CD4-positive, alpha-beta T cell treated with Interleukin-15 for 1 hour (primary cell): ENCODE data around the gene TAOK3.
"Not testable (repeated sequence)": the region's sequence is repeated elsewhere in the genome, so short reads cannot be mapped to it uniquely, and the experiment has no call there.

Experiments
- DNase-seq: peaks from one replicate; pipeline ENCODE4 v3.0.0-alpha.2; 2020

TAOK3 gene

GRCh38 chr12:118372541-118373495, at the start of gene TAOK3:
Gene TAOK3 (minus strand): TSS chr12:118372907. CDS start chr12:118255567, 117,340 bp downstream.
- peak; percentile 99 for DNase-seq

- DNase-seq = no peak
These were observed 48.0 kb upstream of the TAOK3 start for GRCh38 chr12:118420673-118421072.

DNA sequence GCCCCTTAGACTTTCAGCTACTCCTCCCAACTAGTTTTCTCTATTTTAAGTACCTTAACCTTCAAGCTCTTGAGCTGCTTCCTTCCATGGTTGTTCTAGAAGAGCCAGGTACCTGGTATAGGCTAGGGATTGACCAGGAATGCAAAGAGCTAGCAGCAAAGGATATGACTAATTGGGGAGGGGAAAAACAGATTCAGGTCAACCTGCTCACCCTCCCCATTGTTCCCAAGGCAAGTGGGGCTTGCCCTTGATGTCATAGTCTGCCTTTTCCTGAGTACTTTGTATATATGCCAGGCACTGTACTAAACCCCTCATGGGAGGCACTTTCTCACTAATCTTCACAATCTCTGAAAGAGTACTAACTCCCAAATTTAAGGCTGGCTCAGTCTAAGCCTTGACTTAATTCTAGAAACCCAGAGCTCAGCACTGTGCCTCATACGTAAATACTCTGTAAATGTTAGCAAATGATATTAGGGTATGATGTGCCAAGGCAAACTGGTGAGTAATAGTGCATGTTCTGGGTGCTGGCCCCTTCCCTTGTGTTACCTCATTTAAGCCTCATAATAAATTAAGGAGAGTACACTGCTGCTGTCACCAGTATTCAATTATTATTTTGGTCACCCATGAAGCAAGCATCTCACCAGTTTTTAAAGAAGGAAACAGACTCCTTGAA, 45.8 kb upstream of the TAOK3 start:
- DNase-seq = no peak

GRCh38 chr12:118417942-118418341, 45.2 kb upstream of the TAOK3 start:
- DNase-seq = no peak

DNA sequence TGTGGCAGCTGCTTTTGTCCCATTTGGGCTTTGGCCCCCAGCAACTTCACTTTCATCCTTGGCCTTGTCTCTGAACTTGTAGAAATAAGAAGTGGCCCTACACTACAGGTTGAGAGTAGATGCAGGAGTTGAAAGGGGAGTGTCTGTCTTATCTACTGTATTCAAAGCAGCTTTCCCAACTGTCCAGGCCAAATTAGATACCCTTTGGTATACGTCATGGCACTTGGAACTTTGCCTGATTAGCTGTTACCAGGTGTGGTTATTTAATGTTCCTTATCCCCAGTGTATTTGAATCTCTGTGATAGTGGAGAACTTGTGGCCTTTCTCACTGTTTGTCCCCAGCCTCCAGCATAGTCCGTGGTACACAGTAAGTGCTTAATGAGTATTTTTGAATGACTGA, 37.1 kb upstream of the TAOK3 start:
- no peak for DNase-seq

DNA sequence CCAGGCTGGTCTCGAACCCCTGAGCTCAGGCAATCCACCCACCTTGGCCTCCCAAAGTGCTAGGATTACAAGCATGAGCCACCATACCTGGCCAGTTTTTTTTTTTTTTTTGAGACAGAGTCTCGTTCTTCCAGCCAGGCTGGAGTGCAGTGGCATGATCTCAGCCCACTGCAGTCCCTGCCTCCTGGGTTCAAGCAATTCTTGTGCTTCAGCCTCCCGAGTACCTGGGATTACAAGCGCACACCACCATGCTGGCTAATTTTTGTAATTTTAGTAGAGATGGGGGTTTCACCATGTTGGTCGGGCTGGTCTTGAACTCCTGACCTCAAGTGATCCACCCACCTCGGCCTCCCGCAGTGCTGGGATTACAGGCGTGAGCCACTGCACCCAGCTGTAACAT, 35.5 kb upstream of the TAOK3 start:
- not testable (repeated sequence) for DNase-seq

DNA sequence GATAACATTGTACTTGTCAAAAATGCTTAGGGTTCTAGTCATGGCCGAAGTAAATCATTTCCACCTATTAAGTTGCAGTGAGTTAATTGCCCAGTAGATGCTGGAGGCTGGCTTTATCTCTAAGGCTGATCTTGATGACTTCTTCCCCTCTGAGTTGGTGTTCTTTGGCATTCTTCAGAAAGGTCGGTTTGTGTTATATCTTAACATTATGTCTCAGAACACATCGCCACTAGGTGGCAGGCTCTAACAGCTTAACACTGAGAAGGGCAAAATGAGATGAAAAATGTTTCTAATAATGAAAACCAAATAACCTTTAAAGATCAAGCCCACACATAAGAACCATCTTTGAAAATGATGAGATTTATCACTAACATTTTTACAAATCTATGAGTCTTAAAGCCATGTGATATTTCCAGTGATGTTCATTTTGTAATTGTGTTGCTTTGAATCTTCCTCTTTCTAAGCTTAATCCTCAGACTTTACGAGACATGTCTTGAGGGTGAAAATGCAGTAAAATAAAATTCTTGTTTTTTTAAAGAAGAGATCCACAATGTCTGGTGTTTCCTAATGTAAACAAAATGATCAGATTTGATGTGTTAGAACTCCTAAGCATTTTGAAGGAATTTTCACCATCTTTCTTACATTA, 32.3 kb upstream of the TAOK3 start:
- DNase-seq = no peak

- no peak for DNase-seq
These were observed 29.5 kb upstream of the TAOK3 start for GRCh38 chr12:118402251-118402650.

- DNase-seq = no peak
These were observed 26.2 kb upstream of the TAOK3 start for GRCh38 chr12:118398940-118399339.

- DNase-seq = no peak
These were observed 25.8 kb upstream of the TAOK3 start for GRCh38 chr12:118398524-118398923.

GRCh38 chr12:118397708-118398440, 25.2 kb upstream of the TAOK3 start:
- DNase-seq = no peak

DNA sequence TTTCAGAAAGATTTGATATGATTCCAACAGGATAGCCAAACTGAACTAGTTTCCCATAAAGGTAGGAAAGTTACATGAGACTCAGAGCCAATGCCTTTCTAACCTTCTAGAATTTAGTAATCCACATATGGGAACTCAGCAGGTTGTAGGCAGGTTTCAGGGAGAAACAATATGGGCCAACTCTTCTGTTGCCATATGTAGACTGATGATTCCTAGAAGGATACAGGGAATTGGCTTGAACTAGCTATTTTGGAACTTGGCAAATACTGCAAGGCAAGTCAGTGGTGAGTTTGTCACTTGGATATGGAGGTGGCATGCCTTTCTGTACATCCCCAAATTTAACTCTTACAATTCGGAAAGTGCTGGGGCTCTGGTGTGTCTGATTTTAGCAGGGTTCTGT, 19.1 kb upstream of the TAOK3 start:
- no peak for DNase-seq

GRCh38 chr12:118391424-118391823, 18.7 kb upstream of the TAOK3 start:
- no peak for DNase-seq

DNA sequence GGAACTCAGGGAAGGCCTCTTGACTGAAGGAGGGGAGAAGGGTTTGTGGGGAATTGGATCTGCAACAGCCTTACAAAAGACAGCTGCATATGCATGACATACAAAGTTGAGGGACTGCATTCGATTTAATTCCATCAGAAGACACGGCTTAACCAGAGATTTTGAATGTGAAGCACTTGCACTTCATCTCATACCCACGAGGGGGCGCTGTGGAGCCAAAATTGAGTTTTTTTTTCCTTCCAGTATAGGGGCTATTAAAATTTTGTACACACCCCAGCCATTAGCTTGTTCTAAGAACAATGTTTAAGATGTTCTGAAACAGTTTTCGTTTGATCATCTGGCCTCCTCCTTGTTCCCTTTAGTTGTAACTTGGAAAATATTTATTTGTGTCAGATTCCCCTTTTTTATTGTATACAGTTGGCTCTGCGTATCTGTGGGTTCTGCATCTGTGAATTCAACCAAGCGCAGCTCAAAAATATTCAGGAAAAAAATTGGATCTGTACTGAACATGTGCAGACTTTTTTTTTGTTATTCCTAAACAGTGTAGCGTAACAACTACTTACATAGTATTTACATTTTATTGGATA, 5.3 kb upstream of the TAOK3 start:
- DNase-seq = peak; percentile 66

GRCh38 chr12:118377021-118377883, 4.5 kb upstream of the TAOK3 start:
- no peak for DNase-seq

- DNase-seq = peak; percentile 88
These were observed 3.6 kb upstream of the TAOK3 start, which contains the start of gene SUDS3 for GRCh38 chr12:118376089-118377020. Gene SUDS3 (plus strand): TSS chr12:118376555. CDS start chr12:118376692, 137 bp downstream.

DNA sequence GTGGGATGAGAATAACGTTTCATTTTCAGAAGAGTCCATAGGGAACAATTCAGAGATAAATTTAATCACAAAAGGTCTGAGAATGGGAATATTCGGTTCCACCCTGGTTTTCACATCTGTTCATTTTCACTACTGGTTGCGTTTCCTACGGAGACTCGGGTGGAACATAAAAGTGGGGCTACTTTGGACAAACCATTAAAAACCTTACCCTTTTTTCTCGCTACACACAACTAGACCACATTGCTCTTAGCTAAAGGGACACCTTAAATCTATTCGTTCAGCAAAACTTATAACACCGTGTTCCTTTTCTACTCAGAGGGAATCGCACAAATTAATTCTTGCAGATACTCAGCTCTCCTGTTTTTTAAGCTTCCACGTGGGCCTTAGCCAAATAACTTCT, 2.6 kb upstream of the TAOK3 start:
- no peak for DNase-seq

DNA sequence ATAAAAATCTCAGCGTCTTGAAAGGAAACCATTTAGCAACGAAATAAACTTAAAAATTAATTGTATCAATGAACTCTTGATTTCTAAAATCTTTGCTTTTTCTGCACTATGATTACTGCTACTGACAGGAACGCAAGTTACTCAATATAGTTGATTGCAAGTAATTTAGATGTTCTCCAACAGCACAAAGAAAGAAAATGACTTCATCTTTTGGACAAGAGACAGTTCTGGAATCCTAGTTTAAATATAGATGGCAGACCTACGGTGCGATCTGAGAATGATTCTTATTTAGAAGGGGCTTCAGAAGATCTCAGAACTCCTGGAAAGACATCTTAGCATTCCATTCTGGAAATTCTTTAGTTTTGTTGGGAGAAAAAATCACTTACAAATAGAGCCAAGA, 2.2 kb upstream of the TAOK3 start:
- DNase-seq = no peak

DNA sequence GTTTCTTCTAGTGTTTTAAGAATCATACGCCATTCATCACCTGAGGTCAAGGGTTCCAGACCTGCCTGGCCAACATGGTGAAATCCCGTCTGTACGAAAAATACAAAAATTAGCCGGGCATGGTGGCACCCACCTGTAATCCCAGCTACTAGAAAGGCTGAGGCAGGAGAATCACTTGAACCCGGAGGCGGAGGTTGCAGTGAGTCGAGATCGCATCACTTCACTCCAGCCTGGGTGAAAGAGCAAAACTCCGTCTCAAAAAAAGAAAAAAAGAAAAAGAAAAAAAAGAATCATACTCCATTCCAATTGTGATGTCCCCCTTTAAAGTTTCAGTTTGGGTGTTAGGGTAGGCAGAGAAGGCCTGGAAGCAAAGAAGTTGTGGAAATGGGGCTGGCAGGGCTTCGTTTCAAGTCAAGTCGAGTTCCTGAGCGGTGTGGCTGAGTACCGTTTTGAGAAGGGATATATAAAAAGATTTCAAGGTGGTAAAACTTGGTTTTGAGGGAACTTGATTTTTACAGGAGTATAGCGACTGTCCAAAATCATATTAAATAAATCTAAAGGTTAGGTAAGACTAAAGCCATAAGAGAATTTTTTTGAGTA, 1.5 kb upstream of the TAOK3 start:
- DNase-seq = no peak

DNA sequence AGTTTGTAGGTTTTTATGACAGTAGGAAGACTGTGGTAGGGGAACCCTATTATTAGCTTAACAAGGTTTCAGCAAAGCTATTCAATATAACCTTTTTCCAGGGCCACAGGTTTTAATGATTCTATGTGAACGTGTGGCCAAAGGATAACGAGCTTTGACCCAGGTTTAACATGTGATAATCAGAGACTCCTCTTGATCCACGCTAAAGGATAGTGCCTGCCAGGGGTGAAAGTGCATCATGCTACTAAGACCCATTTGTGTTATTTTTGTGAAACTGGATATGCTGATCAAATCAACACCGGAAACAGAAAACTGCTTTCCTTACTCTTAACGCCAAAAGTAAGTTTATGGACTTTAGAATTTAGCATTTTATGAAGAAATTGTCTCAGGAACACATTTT, 909 bp upstream of the TAOK3 start:
- no peak for DNase-seq
